GM19043 (cell line): Measurements from ENCODE around the gene AGPAT3.

Experiments used
- ATAC-seq: cut with Tn5 transposase; IDR thresholded peaks from one replicate; pipeline ENCODE4 v1.9.1; 2021; ENCODE audit warnings: low read depth; ENCODE audit not compliant: unreplicated experiment

The AGPAT3 gene

GRCh38 chr21:43904331-43904781 lies 39.3 kb downstream of the AGPAT3 start:
- ATAC-seq: no peak

- ATAC-seq: no peak
Measured at GRCh38 chr21:43905726-43906455, 40.9 kb downstream of the AGPAT3 start.

GRCh38 chr21:43906585-43907370 lies 41.8 kb downstream of the AGPAT3 start:
- ATAC-seq: no peak

GRCh38 chr21:43907751-43908150 lies 42.7 kb downstream of the AGPAT3 start:
- no peak for ATAC-seq

GRCh38 chr21:43908167-43908566 lies 43.1 kb downstream of the AGPAT3 start:
- ATAC-seq: no peak

GRCh38 chr21:43909741-43910400 lies 44.8 kb downstream of the AGPAT3 start:
- ATAC-seq: no peak

GRCh38 chr21:43910460-43910859 lies 45.4 kb downstream of the AGPAT3 start:
- no peak for ATAC-seq

GRCh38 chr21:43911015-43911934 lies 46.3 kb downstream of the AGPAT3 start:
- no peak for ATAC-seq

- ATAC-seq: no peak
Measured at GRCh38 chr21:43911935-43912487, 47.0 kb downstream of the AGPAT3 start.

- ATAC-seq: no peak
Measured at GRCh38 chr21:43912500-43912899, 47.5 kb downstream of the AGPAT3 start.

- no peak for ATAC-seq
Measured at GRCh38 chr21:43912910-43913309, 47.9 kb downstream of the AGPAT3 start.

GRCh38 chr21:43913928-43914327 lies 48.9 kb downstream of the AGPAT3 start:
- ATAC-seq: no peak

GRCh38 chr21:43916076-43916475 lies 51.1 kb downstream of the AGPAT3 start:
- no peak for ATAC-seq

GRCh38 chr21:43916691-43917514 lies 51.9 kb downstream of the AGPAT3 start:
- no peak for ATAC-seq

GRCh38 chr21:43917515-43918384 lies 52.7 kb downstream of the AGPAT3 start:
- ATAC-seq: no peak

GRCh38 chr21:43918385-43918947 lies 53.4 kb downstream of the AGPAT3 start:
- ATAC-seq: no peak

GRCh38 chr21:43919283-43919682 lies 54.3 kb downstream of the AGPAT3 start:
- no peak for ATAC-seq
